ENCODE results near the gene LIPE.

DNA sequence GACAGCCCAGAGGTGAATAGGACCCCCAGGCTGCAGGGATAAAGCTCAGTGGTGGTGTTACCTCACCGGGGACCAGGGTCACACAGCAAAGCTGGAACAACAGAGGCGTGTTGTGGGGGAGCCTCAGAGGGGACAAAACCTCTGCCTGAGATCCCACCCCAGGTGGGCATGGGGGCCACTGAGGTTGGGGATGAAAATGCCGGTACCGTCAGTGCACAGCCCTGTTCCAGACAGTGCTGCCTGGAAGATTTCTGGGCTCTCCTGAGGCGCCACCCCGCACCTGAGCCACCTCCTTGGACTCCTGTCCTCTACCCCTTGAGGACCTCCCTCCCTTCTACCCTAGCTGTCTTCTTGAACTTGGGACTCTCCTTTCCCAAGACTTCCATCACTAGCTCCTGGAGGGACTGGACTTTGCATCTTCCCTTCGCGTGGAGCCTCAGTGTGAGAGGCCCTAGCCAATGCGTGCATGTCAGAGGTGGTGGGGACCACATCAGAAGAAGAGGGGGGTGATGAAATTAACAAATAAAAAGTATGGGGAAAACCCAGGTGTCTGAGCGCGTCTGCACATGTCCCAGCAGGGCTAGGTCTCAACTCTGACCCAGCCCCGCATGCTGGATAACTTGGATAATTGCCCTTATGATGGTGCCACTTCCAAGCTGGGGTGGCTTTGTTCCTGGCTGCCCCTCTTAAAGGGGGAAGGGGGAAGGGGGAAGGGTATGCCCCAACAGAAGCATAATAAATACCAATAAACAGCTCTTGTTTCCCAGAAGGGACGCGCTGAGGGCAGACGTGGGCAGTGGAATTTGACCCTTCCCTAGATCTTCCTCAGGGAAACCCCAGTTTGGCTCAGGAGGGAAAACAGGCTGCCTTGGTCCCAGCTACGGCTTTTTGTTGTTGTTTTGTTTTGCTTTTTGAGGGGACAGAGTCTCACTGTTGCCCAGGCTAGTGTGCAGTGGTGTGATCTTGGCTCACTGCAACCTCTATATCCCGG, 48.7 kb downstream of the LIPE start:
- TF ChIP-seq SPI1 (IDR thresholded peaks at IDR 0.05; ENCODE audit: low read depth, low read length) (no peak), POLR2A (IDR thresholded peaks at IDR 0.05; ENCODE audit: low read depth, low read length) (no peak), POLR2AphosphoS5 (IDR thresholded peaks at IDR 0.05; ENCODE audit: low read depth, low read length) (no peak), PAX5 (IDR thresholded peaks at IDR 0.05; ENCODE audit: insufficient read depth, low read length, severe bottlenecking) (no peak), TAF1 (IDR thresholded peaks at IDR 0.05; ENCODE audit: low read depth, low read length) (no peak), POU2F2 (IDR thresholded peaks at IDR 0.05; ENCODE audit: low read depth, low read length) (no peak)

Data from GM12891 (cell line).